ENCODE measurements around the gene MARCHF10. TPM values are rescaled to one million over a fixed set of nuclear protein-coding genes. Genes with fewer than 3 reads are reported as not detected.

The MARCHF10 gene
- polyA plus RNA-seq, 1 donor from 2014 or later, result 0.20 TPM

GRCh38 chr17:62715882-62716390, 92.2 kb downstream of the MARCHF10 start:
- no peak overlapping the region for H3K4me3 Mint-ChIP-seq
- peaks cover 0 to 9% (median 4%) of the 10 kb centered on the region in 3 donors for H3K4me1 Mint-ChIP-seq
- H3K36me3 Mint-ChIP-seq, result no peaks in the 10 kb centered on the region
- H3K9me3 Mint-ChIP-seq, result peaks cover 0 to 4% (median 0%) of the 10 kb centered on the region in 3 donors
- H3K27me3 Mint-ChIP-seq, result peaks cover 7% of the 10 kb centered on the region
- H3K27ac Mint-ChIP-seq, result no peak overlapping the region

DNA sequence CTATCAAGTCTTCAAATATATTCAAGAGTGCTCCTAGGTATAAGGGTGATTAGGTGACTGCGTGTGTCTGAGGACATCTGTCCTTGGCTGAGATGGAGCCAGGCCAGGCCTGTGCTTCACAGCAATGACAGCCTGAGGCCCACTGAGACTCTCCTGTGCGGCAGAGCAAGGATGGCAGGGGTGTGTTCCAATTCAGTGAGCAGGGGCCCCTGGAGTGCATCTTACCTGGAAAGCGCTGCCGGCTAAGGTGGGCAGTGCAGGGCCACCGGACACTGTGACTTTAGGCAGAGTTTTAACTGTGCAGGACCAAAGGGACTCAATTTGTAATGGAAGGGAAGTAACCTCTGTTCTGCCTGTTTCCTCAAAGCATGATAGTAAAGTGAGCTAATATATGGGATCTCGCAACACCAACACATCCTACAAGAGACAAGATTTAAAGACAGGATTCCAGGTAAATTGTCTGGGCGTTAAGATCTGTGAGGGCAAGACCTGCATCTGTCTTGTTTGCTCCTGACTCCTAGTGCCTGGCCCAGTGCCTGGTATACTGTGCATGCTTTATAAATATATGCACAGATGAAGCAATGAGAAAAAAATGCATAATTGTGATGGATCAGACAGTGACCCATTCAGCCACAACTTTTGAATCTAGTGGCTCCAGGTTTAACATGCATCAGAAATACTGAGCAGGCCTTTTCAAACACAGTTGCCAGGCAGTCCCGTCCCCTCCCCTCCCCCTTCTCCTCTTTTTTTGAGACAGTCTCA, 93.9 kb downstream of the MARCHF10 start:
- Mint-ChIP-seq H3K36me3 (no peaks in the 10 kb centered on the region), H3K27me3 (peaks cover 4% of the 10 kb centered on the region), H3K9me3 (peaks cover 0 to 2% (median 0%) of the 10 kb centered on the region in 3 donors), H3K4me1 (no peaks in the 10 kb centered on the region), H3K4me3 (no peak overlapping the region), H3K27ac (no peak overlapping the region)

DNA sequence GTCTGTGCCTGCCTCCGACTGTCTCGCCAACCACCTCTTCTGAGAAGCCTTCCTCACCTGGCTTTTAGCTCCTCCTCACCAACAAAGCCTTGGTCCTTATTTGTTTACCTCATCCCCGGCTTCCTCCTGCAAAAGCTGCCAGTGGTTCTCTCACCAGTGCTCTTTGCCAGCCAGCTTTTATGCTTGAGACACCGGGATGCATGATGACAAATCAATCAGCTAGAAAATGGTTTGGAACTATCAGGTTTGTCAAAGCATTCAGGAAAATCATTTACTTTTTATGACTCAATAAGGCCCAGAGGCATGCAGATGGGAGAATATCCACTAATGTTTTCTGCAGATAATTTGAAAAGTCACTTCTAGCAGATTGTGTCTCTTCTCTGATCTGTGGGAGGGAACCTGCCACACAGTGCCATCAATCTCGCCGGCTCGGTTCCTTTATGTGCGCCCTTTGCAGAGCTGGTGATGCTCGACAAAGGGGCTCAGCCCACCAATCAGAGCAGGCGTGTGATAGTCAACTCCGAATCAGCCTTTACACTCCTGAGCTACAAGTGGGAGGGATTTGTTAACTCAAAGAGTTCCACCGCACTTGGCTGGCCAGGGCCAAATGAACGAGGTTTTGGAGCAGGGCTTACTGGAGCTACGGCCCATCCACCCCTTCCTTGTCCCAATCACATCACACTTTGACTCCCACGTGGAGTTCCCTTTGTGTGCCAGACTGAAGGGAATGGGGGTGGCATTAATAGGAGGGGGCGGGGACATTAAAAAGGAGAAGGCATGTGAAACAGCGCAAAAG, 94.8 kb downstream of the MARCHF10 start:
- Mint-ChIP-seq H3K4me3 (peak overlapping the region in 1 of 4 donors; percentile 12), H3K27ac (peak overlapping the region in 1 of 3 donors; percentile 52), H3K4me1 (peaks cover 0 to 2% (median 0%) of the 10 kb centered on the region in 3 donors), H3K36me3 (no peaks in the 10 kb centered on the region), H3K27me3 (peaks cover 2% of the 10 kb centered on the region), H3K9me3 (no peaks in the 10 kb centered on the region)

DNA sequence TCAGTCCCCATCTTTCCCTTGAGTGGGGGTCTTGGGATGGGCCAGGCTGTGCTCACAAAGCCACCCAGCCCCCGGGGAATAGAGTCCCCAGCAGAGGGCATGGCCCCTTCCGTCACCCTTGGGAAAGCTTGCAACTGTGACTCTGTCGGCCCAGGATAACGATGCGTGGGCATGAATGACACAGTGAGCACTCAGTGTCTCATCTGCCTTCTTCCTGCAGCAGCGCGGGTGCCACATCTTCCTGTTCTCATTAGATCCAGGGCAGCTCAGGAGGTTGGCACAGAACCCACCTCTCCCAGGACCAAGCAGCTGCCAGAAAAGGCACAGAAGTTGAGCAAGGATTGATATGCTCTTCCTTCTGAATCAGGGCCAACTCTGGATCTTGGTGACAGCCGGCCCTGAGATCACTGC, 95.9 kb downstream of the MARCHF10 start:
- H3K4me3 Mint-ChIP-seq, result no peak overlapping the region
- H3K27me3 Mint-ChIP-seq, result peaks cover 3% of the 10 kb centered on the region
- H3K27ac Mint-ChIP-seq, result no peak overlapping the region
- H3K36me3 Mint-ChIP-seq, result no peaks in the 10 kb centered on the region
- no peaks in the 10 kb centered on the region for H3K9me3 Mint-ChIP-seq
- peaks cover 0 to 2% (median 0%) of the 10 kb centered on the region in 3 donors for H3K4me1 Mint-ChIP-seq

DNA sequence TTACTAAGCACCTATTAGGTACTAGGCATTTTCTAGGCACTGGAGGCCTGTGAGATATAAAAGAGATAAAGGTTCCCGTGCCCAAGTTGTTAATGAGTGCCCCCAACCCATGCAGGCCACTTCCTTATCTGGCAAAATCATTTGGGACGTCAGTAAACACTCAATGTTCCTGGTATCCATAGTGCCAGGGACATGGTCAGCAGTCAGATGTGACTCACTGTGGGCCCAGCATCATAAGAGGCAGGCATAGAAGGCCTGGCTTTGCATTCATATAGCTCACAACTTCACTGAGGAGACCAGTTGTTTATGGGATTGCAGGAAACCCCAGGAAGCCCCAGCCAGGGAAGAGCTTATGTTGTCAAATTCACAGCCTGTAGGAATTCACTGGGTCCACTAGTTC, 99.5 kb downstream of the MARCHF10 start:
- Mint-ChIP-seq H3K27ac (no peak overlapping the region), H3K27me3 (peaks cover 16% of the 10 kb centered on the region)

GRCh38 chr17:62707425-62707739, 100.7 kb downstream of the MARCHF10 start:
- Mint-ChIP-seq H3K27me3 (peaks cover 16% of the 10 kb centered on the region), H3K36me3 (no peaks in the 10 kb centered on the region), H3K4me1 (peaks cover 0 to 2% (median 2%) of the 10 kb centered on the region in 3 donors), H3K27ac (peak overlapping the region in 1 of 3 donors; percentile 48), H3K4me3 (peak overlapping the region in 2 of 4 donors; percentile 33 to 57), H3K9me3 (no peaks in the 10 kb centered on the region)

More for the DNA sequence above, 99.5 kb downstream of the MARCHF10 start:
- no peaks in the 10 kb centered on the region for H3K9me3 Mint-ChIP-seq
- no peak overlapping the region for H3K4me3 Mint-ChIP-seq
- H3K4me1 Mint-ChIP-seq, result peaks cover 0 to 2% (median 2%) of the 10 kb centered on the region in 3 donors
- no peaks in the 10 kb centered on the region for H3K36me3 Mint-ChIP-seq

GRCh38 chr17:62706598-62707424, 101.3 kb downstream of the MARCHF10 start:
- Mint-ChIP-seq H3K4me1 (peaks cover 0 to 2% (median 2%) of the 10 kb centered on the region in 3 donors), H3K27ac (peak overlapping the region in 1 of 3 donors; percentile 48), H3K4me3 (peak overlapping the region in 2 of 4 donors; percentile 72 to 86), H3K27me3 (peaks cover 16% of the 10 kb centered on the region), H3K36me3 (no peaks in the 10 kb centered on the region), H3K9me3 (no peaks in the 10 kb centered on the region)

- Mint-ChIP-seq H3K36me3 (no peaks in the 10 kb centered on the region), H3K27ac (peak overlapping the region in 1 of 3 donors; percentile 57), H3K27me3 (peaks cover 18% of the 10 kb centered on the region), H3K9me3 (no peaks in the 10 kb centered on the region), H3K4me3 (peak overlapping the region; percentile 17 to 86 (median 46)), H3K4me1 (peaks cover 0 to 2% (median 2%) of the 10 kb centered on the region in 3 donors)
Observed at GRCh38 chr17:62705778-62706597, 102.1 kb downstream of the MARCHF10 start.

- Mint-ChIP-seq H3K9me3 (no peaks in the 10 kb centered on the region), H3K27ac (peak overlapping the region in 1 of 3 donors; percentile 57), H3K4me3 (peak overlapping the region; percentile 31 to 93 (median 84)), H3K27me3 (peaks cover 18% of the 10 kb centered on the region), H3K36me3 (no peaks in the 10 kb centered on the region), H3K4me1 (peaks cover 0 to 2% (median 2%) of the 10 kb centered on the region in 3 donors)
Observed at GRCh38 chr17:62705156-62705777, 102.8 kb downstream of the MARCHF10 start.

GRCh38 chr17:62704381-62704971, 103.6 kb downstream of the MARCHF10 start:
- Mint-ChIP-seq H3K4me1 (peaks cover 0 to 2% (median 2%) of the 10 kb centered on the region in 3 donors), H3K27me3 (peaks cover 20% of the 10 kb centered on the region), H3K36me3 (no peaks in the 10 kb centered on the region), H3K9me3 (no peaks in the 10 kb centered on the region), H3K4me3 (peak overlapping the region; percentile 81 to 93 (median 88)), H3K27ac (no peak overlapping the region)

DNA sequence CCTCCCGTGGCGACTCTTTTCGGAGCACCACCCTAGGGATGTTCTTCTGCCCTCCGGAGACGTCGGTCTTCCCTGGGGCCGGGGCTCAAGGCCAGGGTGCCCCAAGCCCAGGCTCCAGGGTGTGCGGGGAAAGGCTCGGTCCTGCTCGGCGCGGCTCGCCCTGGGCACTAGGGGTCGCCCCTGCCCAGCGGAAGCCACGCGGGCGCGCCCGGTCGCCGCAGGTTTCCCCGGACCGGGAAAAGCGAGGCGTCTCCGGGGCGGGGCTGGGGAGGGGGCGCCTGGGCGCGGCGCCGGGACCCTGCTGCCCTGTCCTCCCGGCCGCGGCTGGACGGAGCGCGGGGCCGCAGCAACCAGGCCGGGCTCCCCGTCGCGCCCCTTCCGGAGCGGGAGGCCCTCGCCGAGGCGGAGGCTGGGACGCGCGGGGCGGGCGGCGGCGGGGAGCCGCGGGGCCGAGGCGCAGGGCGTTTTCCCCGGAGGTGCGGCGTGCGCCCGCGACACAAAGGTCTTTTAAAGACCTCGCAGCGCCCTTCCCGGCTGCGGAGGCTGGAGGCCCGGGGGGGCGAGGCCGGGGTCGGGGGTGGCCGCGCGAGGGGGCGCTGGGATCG, 104.2 kb downstream of the MARCHF10 start:
- Mint-ChIP-seq H3K9me3 (no peaks in the 10 kb centered on the region), H3K4me1 (peaks cover 0 to 2% (median under 1%) of the 10 kb centered on the region in 3 donors), H3K4me3 (peak overlapping the region; percentile 28 to 73 (median 50)), H3K27ac (no peak overlapping the region), H3K36me3 (no peaks in the 10 kb centered on the region), H3K27me3 (peaks cover 21% of the 10 kb centered on the region)

DNA sequence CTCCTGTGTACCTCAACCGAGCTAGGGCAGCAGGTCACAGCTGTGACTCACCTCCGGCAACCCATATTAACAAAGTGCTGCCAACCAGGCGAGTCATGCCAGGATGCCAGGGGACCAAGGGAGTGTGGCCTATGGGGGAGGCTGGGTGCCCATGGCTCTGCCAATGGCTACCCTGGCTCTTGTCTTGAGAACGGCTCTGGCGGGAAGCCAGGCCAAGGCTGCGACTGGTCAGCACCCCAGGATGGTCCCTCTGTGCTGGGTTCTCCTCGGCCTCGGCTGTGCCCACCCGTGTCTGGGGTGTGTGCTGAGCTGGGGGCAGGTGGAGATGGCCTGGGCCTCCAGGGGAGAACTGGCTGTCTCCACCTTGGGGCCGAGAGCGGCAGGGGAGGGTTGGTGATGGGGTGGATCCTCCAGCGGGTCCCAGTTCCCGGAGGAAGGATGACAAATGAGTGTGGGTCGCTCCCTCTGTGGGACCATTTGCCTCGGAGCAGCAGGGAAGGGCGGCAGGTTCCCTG, 104.8 kb downstream of the MARCHF10 start:
- peaks cover 21% of the 10 kb centered on the region for H3K27me3 Mint-ChIP-seq
- no peak overlapping the region for H3K27ac Mint-ChIP-seq
- peaks cover 0 to 2% (median 0%) of the 10 kb centered on the region in 3 donors for H3K4me1 Mint-ChIP-seq
- no peaks in the 10 kb centered on the region for H3K36me3 Mint-ChIP-seq
- H3K9me3 Mint-ChIP-seq, result no peaks in the 10 kb centered on the region
- H3K4me3 Mint-ChIP-seq, result peak overlapping the region; percentile 29 to 73 (median 66)
